NCI-H510A (cell line): ENCODE measurements around the gene CDC42EP1.
"Not testable (repeated sequence)": the region's sequence is repeated elsewhere in the genome, so short reads cannot be mapped to it uniquely, and the experiment has no call there.

ENCODE experiments used
- DNase-seq: peaks from one replicate; lab custom pipeline; 2025; lab: John Stamatoyannopoulos, UW

The CDC42EP1 gene, protein sequence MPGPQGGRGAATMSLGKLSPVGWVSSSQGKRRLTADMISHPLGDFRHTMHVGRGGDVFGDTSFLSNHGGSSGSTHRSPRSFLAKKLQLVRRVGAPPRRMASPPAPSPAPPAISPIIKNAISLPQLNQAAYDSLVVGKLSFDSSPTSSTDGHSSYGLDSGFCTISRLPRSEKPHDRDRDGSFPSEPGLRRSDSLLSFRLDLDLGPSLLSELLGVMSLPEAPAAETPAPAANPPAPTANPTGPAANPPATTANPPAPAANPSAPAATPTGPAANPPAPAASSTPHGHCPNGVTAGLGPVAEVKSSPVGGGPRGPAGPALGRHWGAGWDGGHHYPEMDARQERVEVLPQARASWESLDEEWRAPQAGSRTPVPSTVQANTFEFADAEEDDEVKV

DNA sequence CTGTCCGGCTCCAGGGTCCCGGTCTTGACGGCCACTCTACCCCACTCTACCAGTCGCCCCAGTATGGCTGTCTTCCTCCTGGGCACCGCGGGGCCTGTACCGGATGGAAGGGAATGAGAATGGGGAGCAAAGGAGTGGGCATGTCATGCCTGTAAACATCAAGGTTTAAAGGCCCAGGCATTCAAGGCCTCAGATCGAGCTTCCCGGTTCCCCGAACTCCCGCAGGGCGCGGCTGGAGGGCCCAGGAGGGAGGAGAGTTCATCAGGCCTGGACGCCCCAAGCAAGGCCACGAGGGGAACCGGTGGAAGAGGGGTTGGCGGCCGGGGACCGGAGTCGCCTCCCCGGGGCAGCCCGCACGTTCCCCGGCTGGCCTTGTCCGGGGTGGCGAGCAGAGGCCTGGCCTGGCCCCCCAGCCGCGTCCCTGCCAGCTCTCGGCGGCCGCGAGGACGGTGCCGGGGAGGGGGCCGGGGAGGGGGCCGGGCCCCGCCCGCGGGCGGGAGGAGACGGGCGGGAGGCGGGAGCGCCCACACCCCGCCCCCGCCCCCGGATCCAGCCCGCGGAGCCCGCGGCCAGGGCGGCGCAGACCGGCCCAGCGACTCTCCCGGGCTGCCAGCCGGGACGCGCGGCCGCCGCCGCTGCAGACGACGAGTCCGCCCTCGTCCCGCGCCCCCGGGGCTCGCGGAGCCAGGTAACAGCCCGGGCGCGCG, at the start of gene CDC42EP1:
Gene CDC42EP1, plus strand, starts transcription at position 580 of the 707 bp plus-strand sequence. CDS start 5,870 bp downstream, outside the sequence.
- no peak for DNase-seq

DNA sequence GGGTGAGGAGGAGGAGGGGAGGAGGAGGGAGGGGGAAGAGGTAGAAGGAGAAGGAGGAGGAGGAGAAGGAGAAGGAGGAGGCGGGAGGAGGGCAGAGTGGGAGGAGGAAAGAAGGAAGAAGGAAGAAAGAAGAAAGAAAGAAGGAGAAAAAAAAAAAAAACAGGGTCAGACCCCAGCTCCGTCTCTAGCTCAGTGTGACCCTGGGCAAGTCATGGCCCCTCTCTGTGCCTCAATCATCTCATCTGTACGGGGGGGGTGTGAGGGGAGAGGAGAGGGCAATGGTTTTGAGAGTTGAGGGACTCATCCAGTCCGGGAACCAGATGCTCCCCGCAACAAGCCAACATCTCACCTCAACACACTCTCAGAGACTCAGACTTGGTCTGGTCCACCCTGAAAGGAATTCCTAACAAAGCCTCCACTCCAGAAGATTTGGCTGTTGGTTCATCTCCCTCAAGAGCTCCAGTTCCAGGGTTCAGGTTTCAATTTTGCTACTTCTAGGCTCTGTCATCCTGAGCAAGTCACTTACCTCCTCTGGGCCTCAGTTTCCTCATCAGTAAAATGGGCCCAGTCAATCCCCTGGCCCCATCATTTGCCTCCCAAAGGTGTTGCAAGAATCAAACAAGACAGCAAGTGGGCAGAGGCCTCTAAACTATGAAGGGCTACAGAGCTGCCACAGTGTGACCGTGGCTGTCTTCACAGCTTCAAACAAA, 48.7 kb upstream of the CDC42EP1 start:
- no peak for DNase-seq

DNA sequence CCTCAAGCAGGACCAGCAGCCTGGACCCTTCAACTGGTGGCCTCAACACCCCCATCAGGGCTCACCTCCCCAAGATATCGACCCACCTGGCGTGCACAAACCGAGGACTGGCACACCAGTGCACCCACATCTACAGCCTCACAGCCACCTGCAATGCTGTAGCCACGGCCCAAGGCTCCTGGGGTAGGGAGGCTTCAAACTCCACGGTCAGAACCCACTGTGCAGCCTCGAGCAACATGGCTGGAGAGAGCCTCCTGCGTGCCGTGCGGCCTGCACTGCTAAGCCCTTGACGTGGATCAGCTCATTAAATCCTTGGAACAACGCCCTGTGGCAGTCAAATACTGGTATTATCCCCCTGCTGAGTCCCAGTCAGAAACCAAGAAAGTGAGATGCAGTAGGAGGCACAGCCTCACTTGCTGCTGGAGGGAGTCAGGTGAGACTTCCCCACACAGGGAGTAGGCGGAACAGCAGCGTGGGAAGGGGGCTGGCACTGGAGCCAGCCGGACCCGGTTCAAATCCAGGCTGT, 45.7 kb upstream of the CDC42EP1 start:
- no peak for DNase-seq

DNA sequence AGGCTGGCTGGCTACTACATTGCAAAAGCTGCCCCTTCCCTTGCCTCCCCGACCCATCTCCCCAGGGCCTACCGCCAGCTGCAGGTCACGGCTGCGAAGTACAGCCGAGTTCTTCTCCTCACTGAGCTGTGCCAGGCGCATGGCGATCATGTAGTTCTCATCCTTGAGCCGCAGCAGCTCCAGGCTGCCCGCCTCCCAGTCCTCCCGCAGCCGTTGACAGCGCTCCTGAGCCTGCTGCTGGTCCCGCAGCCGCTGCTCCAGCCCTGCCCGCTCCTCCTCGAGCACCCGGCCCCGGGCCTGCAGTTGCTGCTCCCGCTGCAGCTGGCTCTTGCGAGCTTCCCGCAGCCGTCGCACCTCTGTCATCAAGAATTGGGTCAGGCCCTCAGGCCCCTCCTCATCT, 44.4 kb upstream of the CDC42EP1 start:
- no peak for DNase-seq

DNA sequence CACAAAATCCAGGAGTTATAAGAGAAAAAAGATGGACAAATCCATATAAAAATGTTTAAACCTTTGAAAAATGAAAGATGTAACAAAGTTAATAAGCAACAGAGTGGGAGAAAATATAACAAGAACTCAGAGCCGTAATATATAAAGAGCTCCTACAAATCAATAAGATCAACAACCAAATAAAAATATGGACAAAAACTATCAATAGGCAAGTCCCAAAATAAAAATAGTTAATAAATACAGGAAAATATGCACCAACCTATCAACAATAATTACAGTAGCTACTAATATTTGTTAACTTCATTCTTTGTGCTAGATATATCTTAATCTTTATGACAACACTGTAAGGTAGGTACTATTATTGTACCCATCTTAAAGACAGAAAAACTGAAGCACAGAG, 43.8 kb upstream of the CDC42EP1 start:
- DNase-seq = no peak

DNA sequence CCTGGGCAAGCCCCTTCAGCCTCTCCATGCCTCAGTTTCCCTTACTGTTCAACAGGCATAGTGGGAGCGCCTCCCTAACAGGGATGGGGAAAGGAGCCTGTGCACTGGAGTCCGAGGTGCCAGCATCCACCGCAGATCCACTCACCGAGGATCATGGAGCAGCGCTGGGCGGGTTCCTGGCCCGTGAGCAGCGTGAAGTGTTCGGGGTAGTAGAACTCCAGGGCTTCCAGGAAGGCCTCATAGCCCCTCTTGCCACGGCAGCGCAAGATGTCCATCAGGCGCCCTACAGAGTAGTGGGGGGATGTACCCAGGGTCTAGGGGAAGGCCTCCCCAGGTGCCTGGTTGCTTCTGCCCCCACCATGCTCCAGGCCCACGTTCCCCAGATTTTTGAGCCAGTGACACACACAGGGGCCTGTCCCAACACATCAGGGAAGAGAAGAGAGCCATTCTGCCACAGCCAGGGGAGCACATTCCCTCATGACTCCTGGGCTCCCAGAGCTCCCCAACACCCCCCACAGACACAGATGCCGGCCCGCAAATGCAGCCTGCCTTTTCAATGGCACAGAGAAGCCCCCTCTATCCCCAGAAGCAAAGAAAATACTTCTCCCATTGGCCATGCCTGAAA, 42.3 kb upstream of the CDC42EP1 start:
- DNase-seq = no peak

DNA sequence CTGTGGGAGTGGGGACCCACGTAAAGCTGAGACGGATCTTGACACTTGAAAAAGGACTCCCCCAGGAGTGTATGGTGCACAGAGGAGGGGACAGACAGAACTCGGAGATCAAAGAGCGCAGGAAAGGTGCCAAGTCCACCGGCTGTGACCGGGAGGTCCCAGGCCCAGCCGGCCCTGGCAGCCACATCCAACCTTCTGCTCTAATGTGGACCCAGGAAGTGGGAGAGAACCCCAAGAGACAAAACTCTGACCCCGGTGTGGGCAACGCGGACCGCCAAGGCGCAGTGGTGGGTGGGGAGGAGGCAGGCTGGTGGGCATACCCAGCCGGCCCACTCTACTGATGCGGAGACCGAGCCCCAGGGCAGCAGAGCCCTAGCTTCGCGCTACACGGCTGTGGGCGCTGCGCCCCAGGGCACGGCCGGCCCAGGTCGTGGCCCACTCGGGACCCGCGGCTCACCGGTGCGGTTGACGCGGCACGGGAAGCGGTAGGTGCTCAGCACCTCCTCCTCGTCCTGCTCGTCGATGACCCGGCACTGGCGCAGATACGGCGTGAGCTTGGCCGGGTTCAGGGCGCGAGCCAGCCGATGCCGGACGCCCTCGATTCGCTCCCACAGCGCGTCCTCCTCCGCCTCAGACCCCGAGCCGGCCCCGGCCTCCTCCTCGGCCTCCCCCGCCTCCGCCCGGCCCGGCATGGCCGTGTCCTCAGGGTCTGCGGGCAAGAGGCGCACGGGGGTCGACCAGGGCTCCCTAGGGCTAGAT, 41.6 kb upstream of the CDC42EP1 start:
- no peak for DNase-seq

DNA sequence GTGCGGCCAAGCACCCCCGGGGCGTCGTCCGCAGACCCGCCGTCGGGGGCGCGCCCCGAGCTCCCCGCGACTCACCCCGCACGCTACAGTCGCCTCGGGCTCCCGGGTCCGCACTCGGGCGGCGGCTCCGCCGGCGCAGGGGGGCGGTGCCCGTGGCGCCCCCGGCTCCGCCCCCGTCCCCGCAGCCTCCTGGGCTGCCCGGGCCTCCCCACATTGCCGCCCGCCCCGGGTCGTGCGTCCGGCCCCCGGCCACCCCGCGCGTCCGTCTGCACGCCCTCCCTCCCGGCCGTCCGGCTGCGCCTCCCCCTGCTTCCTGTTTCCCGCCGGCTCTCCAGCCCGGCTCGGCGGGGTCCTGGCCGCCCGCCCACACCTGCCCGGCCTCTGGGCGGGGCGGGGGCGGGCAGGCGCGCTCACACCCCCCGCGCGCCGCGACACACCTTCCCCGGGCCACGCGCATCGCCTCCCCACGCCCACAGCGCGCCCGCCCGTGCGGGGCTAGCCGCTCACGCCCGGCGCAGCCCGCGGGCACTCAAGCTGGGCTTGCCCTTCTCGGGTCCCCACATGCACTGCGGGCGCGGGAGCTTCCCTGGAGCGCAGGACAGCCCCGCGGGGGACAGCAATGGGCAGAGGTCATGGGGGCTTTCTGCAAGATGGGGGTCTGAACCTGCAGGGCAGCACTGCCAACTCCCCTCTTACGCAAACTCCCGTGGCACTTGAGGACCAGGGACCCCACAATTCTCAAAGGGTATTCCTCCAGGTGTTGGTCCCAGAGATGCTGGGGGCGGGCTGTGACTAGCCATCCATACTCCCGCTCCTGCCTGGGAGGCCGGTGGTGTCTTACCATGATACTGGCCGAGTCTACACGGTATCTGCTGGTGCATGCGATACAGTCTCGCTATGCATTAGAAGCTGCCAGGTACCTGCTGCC, 40.7 kb upstream of the CDC42EP1 start, which contains the start of gene CARD10:
Gene CARD10, minus strand, starts transcription at position 148 of the 928 bp plus-strand sequence. CDS start 215 bp downstream, outside the sequence.
- no peak for DNase-seq

DNA sequence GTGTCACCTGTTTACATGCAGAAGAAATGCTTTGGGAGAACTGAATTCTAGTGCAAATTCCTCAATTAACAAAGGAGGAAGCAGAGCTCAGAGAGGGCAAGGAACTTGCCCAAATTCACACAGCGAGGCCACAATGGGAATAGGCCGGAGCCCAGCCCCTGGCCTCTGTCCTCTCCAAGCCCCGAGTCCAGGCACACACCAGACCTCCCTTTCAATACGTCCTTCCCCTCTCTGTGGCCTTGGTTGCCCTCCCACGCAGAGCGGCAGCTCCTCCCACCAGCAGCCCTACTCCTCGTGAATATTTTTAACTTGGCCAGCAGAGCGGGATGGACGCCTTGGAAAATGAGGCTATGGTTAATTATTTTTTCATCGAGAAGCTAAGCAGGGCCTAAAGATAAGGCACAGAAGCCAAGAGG, 39.5 kb upstream of the CDC42EP1 start:
- DNase-seq = no peak

DNA sequence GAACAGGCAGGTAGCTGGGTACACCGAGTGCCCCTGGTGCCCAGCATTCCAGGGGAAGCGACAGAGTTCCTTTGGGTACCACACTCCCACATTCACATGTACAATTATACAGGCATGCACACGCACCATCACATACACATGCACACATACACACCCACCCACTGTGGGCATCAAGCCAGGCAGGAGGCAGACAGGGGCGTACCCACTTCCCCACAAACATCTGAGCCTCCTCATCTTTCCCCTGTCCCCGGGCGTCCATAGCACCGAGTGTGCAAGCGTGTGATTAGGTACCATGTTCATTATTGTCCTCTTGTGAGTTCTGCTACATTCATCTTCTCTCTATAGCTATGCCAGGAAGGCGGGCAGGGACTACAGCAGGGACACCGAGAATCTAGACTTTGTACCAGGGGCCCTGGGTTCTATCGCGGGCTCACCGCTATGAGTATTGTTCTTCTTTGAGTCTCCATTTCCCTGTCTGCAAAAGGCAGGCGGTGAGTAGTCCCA, 39.0 kb upstream of the CDC42EP1 start:
- DNase-seq = no peak

DNA sequence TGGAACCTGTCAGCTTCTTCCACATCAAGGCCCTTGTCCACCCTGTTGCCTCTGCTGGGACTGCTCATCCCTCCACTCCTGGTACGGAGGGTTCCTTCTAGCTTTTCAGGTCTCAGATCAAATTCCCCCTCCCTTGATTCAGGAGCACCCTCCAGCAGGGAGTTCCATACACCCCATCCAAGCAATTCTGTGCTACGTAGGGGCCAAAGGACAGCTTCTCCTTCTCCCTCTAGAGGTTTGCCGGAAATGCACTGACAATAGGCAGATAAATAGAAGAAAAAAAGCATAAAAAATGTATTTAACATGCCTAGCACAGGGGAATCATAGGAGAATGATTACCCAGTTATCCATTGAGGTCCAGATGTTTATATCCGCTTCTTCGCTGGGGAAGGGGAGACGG, 37.8 kb upstream of the CDC42EP1 start:
- DNase-seq = no peak

DNA sequence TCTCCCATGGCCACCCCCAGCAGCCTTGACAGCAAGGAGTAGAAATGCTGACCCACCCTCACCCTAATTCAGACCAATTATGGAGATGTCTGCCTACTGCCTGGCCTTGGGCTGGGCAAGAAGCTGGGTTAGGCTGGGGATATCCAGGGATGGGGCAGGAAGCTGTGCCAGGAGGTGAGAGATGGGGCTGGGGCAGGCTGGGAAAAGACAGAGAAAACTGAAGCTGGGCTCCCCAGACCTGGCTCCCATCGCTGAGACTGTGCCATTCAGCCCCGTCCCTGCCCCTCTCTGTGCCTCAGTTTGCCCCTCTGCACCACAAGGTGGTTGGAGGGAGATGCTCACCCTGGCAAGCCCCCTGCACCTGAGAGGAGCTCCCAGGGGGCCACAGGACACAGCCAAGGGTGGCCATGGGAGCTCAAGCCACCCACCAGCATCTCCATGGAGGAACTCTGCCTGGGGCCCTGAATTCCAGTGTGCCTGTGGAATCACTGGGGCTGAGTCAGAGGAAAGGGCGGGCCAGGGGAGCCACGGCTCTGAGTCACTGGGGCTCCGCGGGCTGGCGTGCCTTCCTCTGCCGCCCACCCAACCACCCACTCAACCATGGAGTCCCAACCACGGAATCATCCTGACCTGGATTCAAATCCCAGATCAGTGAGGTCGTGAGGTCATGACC, 35.1 kb upstream of the CDC42EP1 start:
- no peak for DNase-seq

DNA sequence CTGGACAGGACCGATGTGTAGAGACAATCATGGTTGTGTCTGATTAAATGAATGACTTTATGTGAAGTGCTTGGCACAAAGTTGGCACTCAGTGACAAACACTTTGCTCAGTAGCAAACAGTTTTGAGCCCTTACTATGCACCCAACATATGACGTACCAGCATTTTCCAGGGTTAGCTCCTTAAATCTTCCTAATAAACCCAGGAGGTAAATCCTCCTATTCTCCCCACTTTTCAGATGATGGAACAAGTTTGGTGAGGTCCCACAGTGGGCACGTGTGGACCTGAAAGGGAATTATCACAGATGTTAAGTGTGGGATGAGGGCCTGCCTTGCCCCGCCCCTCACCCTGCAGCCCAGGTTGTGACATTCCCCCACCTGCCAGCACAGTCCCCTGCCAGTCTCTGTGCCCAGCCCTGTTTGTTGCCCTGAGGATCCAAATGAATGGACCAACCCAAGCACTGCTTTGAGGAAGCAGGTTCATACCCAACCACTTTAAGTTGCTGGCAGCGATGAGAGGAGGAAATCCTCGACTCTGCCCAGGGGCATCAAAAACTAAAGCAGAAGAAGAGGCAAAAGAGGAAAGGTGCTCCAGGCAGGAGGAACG, 34.4 kb upstream of the CDC42EP1 start:
- DNase-seq = no peak

DNA sequence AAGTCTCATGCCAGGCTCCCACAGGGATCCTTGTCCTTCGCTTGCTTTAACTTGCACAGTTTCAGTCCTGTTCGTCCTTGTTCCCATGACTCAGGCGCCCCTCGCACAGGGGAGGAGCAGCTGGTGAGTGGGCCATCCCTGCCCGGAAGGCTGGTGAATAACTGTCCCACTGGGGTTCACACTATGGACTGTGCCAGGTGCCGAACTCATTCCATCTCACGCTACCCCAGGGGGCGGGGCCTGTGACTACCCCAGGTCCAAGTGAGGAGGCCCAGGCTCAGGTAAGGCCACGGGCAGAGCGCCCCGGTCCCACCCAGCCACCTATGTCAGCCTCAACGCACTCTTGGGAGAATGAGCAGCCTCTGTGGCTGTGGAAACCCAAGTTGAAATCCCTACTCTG, 33.9 kb upstream of the CDC42EP1 start:
- DNase-seq = no peak

DNA sequence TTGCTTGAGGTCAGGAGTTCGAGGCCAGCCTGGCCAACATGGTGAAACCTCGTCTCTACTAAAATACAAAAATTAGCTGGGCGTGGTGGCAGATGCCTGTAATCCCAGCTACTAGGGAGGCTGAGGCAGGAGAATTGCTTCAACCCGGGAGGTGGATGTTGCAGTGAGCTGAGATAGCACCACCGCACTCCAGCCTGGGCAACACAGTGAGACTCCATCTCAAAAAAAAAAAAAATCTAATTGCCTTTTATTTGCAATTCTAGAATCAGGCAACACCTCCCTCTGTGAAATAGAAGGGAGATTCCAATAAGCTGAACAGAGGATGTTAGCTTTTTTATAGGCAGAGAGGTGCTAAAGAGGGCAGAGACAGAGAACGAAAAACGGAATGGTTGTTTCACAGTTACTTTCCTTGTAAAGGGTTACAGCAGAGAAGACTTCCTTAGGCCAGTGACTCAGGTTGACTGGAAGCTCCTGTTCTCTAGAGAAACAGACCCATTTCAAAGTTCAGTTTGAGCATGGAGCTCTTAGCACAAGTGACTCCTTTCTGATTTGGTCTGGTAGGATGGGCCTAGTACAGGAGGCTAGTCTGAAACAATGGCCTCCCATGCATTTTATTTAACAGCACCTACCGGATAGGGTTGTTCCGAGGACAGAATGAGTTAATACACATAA, 33.1 kb upstream of the CDC42EP1 start:
- DNase-seq = not testable (repeated sequence)

DNA sequence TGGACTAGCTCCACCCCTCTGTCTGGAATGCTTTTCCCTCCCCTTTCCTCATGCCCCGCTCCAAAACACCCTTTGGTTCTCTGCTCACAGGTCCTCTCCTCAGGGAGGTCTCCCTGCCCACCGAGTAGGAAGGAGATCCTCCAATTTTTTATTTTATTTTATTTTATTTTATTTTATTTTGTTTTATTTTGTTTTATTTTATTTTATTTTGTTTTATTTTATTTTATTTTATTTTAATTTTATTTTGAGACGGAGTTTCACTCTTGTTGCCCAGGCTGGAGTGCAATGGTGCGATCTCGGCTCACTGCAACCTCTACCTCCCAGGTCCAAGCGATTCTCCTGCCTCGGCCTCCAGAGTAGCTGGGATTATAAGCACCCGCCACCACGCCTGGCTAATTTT, 32.3 kb upstream of the CDC42EP1 start:
- DNase-seq = not testable (repeated sequence)

DNA sequence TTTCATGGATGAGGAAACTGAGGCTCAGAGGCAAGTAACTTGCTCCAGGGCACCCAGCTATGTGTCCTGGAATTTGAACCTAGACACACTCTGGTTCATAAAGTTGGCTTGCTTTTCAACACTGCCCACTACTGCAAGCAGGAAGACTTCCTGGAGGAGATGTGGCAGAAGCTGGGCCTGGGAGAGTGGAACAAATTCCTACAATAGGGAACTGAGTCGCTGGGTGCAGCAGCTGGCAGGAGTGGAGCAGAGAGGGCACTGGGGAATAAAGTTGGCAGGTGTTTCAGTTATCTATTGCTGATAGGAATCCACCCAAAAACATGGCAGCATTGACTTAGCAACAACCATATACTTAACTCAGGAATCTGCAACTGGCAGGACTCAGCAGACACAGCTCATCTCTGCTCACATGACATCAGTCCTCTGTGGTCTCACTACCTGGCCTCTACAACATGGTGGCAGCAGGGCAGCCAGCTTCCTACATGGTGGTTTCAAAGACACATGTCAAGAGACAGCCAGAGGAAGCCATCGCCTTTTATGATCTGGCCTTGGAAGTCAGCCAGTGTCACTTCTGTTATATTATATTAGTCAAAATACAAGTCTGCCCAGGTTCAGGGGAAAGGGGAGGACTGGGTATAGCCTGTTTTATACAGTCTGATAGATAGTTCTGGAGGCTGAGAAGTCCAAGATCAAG, 30.5 kb upstream of the CDC42EP1 start:
- DNase-seq = no peak

DNA sequence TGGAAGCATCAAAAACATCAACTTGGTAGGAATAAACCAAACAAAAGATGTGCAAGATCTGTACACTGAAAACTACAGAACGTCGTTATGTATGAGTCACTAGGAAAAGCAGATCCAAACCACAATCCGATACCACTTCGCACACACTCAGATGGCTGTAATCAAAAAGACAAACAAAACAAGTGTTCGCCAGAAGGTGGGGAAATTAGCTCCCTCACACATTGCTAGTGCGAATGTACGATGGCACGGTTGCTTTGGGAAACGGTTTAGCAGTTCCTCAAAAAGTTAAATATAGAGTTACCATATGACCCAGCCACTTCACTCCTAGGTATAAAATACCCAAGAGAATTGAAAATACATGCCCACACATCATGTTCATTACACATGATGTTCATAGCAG, 26.3 kb upstream of the CDC42EP1 start:
- DNase-seq = no peak
